Measurements from ENCODE around the gene GNMT.

Gene GNMT

GRCh38 chr6:42960243-42961019, at the start of gene GNMT:
TSS of gene GNMT (plus strand) at chr6:42960754. CDS start at chr6:42960768, 14 bp downstream.
- DNase-seq (ENCODE audit: low read depth) = no peak

- DNase-seq (ENCODE audit: low read depth) = no peak
Observed at GRCh38 chr6:42911171-42912021, 49.2 kb upstream of the GNMT start.

GRCh38 chr6:42914546-42914945, 46.0 kb upstream of the GNMT start:
- no peak for DNase-seq (ENCODE audit: low read depth)

- no peak for DNase-seq (ENCODE audit: low read depth)
Observed at GRCh38 chr6:42915732-42916131, 44.8 kb upstream of the GNMT start, which contains the start of gene PTCRA. TSS of gene PTCRA (plus strand) at chr6:42916053. CDS start at chr6:42916070, 17 bp downstream.

GRCh38 chr6:42916288-42916687, 44.3 kb upstream of the GNMT start:
- DNase-seq (ENCODE audit: low read depth) = no peak

- DNase-seq (ENCODE audit: low read depth) = no peak
Observed at GRCh38 chr6:42921801-42922200, 38.8 kb upstream of the GNMT start.

- DNase-seq (ENCODE audit: low read depth) = no peak
Observed at GRCh38 chr6:42923666-42924065, 36.9 kb upstream of the GNMT start.

GRCh38 chr6:42925248-42925857, 35.2 kb upstream of the GNMT start:
- no peak for DNase-seq (ENCODE audit: low read depth)

GRCh38 chr6:42928986-42929820, 31.4 kb upstream of the GNMT start, which contains the start of gene CNPY3:
TSS of gene CNPY3 (plus strand) at chr6:42929480. CDS start at chr6:42929571, 91 bp downstream.
- DNase-seq (ENCODE audit: low read depth) = peak; percentile 86

- peak; percentile 22 for DNase-seq (ENCODE audit: low read depth)
Observed at GRCh38 chr6:42929821-42930360, 30.7 kb upstream of the GNMT start.

GRCh38 chr6:42932412-42932811, 28.1 kb upstream of the GNMT start:
- no peak for DNase-seq (ENCODE audit: low read depth)

GRCh38 chr6:42933205-42933604, 27.3 kb upstream of the GNMT start:
- no peak for DNase-seq (ENCODE audit: low read depth)

- DNase-seq (ENCODE audit: low read depth) = no peak
Observed at GRCh38 chr6:42935322-42935721, 25.2 kb upstream of the GNMT start.

GRCh38 chr6:42936398-42936797, 24.2 kb upstream of the GNMT start:
- DNase-seq (ENCODE audit: low read depth) = no peak

- DNase-seq (ENCODE audit: low read depth) = no peak
Observed at GRCh38 chr6:42937548-42938427, 22.8 kb upstream of the GNMT start.

- no peak for DNase-seq (ENCODE audit: low read depth)
Observed at GRCh38 chr6:42938428-42938796, 22.1 kb upstream of the GNMT start.

GRCh38 chr6:42938987-42939809, 21.4 kb upstream of the GNMT start:
- no peak for DNase-seq (ENCODE audit: low read depth)

- no peak for DNase-seq (ENCODE audit: low read depth)
Observed at GRCh38 chr6:42939810-42940167, 20.8 kb upstream of the GNMT start.

GRCh38 chr6:42940493-42941045, 20.0 kb upstream of the GNMT start:
- DNase-seq (ENCODE audit: low read depth) = no peak

Measured in stimulated activated CD8-positive, alpha-beta memory T cell treated with anti-CD3 and anti-CD28 coated beads, Interleukin-15, amount 100 ng/mL, for 1 hour (primary cell).